ENCODE data around the gene GAMT.

The GAMT gene

DNA sequence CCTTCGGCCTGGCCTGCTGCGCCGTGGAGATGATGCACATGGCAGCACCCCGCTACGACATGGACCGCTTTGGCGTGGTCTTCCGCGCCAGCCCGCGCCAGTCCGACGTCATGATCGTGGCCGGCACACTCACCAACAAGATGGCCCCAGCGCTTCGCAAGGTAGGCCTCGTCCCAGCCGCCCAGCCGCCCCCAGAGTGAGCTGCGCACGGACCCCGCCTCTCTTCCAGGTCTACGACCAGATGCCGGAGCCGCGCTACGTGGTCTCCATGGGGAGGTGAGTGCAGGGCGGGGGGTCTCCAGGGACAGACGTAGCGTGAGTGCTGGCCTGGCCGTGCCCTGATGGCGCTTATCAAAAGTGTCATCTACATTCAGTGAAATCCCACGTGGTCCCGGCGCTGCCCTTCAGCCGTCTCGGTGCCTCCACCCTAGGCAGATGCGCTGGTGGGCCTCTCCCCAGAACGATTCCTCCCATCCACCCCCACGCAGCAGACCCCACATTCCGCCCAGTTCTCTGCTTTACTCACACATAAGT lies 10.4 kb downstream of the GAMT start:
- Histone ChIP-seq H2BK120ac (ENCODE audit: insufficient read depth, low read length, poor library complexity) (no peak overlapping the region), H3K18ac (ENCODE audit: low read length) (no peak overlapping the region), H3K9ac (ENCODE audit: low read length) (no peak overlapping the region), H3K14ac (ENCODE audit: low read length) (no peak overlapping the region), H3K4ac (ENCODE audit: low read depth, low read length) (no peak overlapping the region), H3K4me3 (ENCODE audit: low read depth, low read length) (no peak overlapping the region), H4K91ac (ENCODE audit: low read depth, low read length) (no peak overlapping the region), H4K8ac (ENCODE audit: low read depth, low read length) (no peak overlapping the region), H3K27ac (ENCODE audit: low read depth, low read length) (no peak overlapping the region), H3K27me3 (ENCODE audit: insufficient read depth, low read length) (no peaks in the 10 kb centered on the region), H2AK5ac (ENCODE audit: low read length) (no peak overlapping the region), H3K9me3 (ENCODE audit: insufficient read depth, low read depth, low read length) (peaks cover 8% of the 10 kb centered on the region), H2AFZ (ENCODE audit: insufficient read depth, low read length, poor library complexity) (no peak overlapping the region), H3K36me3 (ENCODE audit: control insufficient read depth in 1 of 2, insufficient read depth in 2 of 2, low read length in 2 of 2) (peaks cover 33 to 43% of the 10 kb centered on the region in 2 experiments), H4K12ac (ENCODE audit: low read depth, low read length) (no peak overlapping the region), H3K23ac (ENCODE audit: low read length) (no peak overlapping the region), H2BK5ac (ENCODE audit: low read depth, low read length, poor library complexity) (no peak overlapping the region), H3K4me2 (ENCODE audit: low read length) (no peak overlapping the region), H3K79me2 (ENCODE audit: control insufficient read depth, insufficient read depth, low read length, poor library complexity) (no peaks in the 10 kb centered on the region), H3K79me1 (ENCODE audit: low read length) (no peaks in the 10 kb centered on the region), H3K4me1 (ENCODE audit: control insufficient read depth in 1 of 2, insufficient read depth in 2 of 2, low read length in 2 of 2) (no peaks in the 10 kb centered on the region), H2BK12ac (ENCODE audit: low read length) (no peak overlapping the region)
- DNase-seq = no peak
- no CpG with 5 or more reads among the region's 42 CpGs for WGBS (ENCODE audit: extremely low coverage, insufficient coverage, insufficient read length)

DNA sequence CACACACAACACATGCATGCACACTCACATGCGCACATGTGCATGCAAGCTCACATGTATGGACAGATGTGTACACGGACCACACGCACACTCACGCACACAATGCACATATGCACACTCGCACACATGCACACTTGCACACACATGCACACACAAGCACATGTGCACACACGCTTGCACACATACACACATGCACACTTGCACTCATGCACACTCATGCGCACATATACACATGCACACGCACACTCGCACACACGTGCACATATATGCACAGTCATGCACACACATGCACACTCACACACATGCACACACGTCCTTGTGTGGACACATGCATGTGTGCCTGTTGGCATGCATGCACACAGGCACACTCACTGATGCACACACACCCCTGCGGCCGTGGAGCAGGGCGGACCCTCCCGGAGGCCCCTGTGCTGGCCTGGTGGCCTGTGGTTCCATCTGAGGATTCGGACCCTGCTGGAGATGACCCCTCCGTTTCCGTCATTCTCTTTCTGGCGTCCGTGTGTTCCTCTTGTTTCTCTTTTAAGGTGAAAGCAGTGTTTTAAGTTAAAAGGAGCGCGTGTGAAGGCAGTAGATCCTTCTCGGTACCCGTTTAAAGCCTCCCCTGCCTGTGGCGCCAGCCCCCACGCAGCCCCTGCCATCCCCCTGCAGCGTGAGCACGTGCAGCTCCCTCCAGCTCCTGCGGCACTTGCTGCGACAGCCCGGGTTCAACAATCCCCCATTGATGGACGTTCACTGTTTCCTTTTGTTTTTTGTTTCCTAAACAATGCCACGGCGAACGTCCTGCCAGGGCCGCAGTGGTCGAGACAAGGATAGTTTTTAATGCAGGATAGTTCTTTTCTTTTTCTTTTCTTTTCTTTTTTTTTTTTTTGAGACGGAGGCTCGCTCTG lies 12.1 kb downstream of the GAMT start:
- Histone ChIP-seq H4K8ac (ENCODE audit: low read depth, low read length) (no peak overlapping the region), H3K23ac (ENCODE audit: low read length) (no peak overlapping the region), H3K36me3 (ENCODE audit: control insufficient read depth in 1 of 2, insufficient read depth in 2 of 2, low read length in 2 of 2) (peaks cover 30 to 41% of the 10 kb centered on the region in 2 experiments), H3K4me1 (ENCODE audit: control insufficient read depth in 1 of 2, insufficient read depth in 2 of 2, low read length in 2 of 2) (peaks cover 0 to 2% of the 10 kb centered on the region in 2 experiments), H2BK120ac (ENCODE audit: insufficient read depth, low read length, poor library complexity) (no peak overlapping the region), H3K18ac (ENCODE audit: low read length) (no peak overlapping the region), H4K12ac (ENCODE audit: low read depth, low read length) (no peak overlapping the region), H3K27me3 (ENCODE audit: insufficient read depth, low read length) (no peaks in the 10 kb centered on the region), H3K4me2 (ENCODE audit: low read length) (no peak overlapping the region), H3K9me3 (ENCODE audit: insufficient read depth, low read depth, low read length) (peaks cover 8% of the 10 kb centered on the region), H2AFZ (ENCODE audit: insufficient read depth, low read length, poor library complexity) (no peak overlapping the region), H3K79me2 (ENCODE audit: control insufficient read depth, insufficient read depth, low read length, poor library complexity) (no peaks in the 10 kb centered on the region), H3K27ac (ENCODE audit: low read depth, low read length) (no peak overlapping the region), H3K9ac (ENCODE audit: low read length) (no peak overlapping the region), H4K91ac (ENCODE audit: low read depth, low read length) (no peak overlapping the region), H3K4ac (ENCODE audit: low read depth, low read length) (no peak overlapping the region), H3K79me1 (ENCODE audit: low read length) (no peaks in the 10 kb centered on the region), H2BK12ac (ENCODE audit: low read length) (no peak overlapping the region), H3K14ac (ENCODE audit: low read length) (no peak overlapping the region), H3K4me3 (ENCODE audit: low read depth, low read length) (no peak overlapping the region), H2BK5ac (ENCODE audit: low read depth, low read length, poor library complexity) (no peak overlapping the region), H2AK5ac (ENCODE audit: low read length) (no peak overlapping the region)
- no peak for DNase-seq
- no CpG with 5 or more reads among the region's 39 CpGs for WGBS (ENCODE audit: extremely low coverage, insufficient coverage, insufficient read length)

DNA sequence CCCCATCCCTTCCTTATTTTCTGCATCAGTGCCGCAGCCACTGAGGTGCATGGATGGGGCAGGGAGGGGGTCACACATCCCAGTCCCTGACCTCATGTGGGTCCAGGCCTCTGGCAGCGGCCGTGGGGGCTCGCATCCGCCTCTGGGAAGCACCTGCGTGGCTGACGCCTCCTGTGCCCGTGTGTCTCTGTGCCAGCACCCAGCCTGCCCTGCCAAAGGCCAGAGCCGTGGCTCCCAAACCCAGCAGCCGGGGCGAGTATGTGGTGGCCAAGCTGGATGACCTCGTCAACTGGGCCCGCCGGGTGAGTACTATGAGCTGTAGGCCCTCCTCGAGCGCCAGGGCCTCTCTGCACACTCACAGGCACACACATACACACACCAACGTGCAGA lies 12.7 kb downstream of the GAMT start:
- WGBS (ENCODE audit: extremely low coverage, insufficient coverage, insufficient read length) = no CpG with 5 or more reads among the region's 17 CpGs
- no peak overlapping the region for H2BK120ac ChIP-seq (ENCODE audit: insufficient read depth, low read length, poor library complexity)
- no peak overlapping the region for H3K27ac ChIP-seq (ENCODE audit: low read depth, low read length)
- peak overlapping the region; percentile 42 for H3K4me3 ChIP-seq (ENCODE audit: low read depth, low read length)
- no peak overlapping the region for H4K8ac ChIP-seq (ENCODE audit: low read depth, low read length)
- H3K27me3 ChIP-seq (ENCODE audit: insufficient read depth, low read length) = no peaks in the 10 kb centered on the region
- no peak overlapping the region for H2BK5ac ChIP-seq (ENCODE audit: low read depth, low read length, poor library complexity)
- H3K9me3 ChIP-seq (ENCODE audit: insufficient read depth, low read depth, low read length) = peaks cover 8% of the 10 kb centered on the region
- H3K36me3 ChIP-seq (ENCODE audit: control insufficient read depth in 1 of 2, insufficient read depth in 2 of 2, low read length in 2 of 2) = peaks cover 30 to 41% of the 10 kb centered on the region in 2 experiments
- no peak overlapping the region for H3K9ac ChIP-seq (ENCODE audit: low read length)
- H2AK5ac ChIP-seq (ENCODE audit: low read length) = no peak overlapping the region
- H3K23ac ChIP-seq (ENCODE audit: low read length) = no peak overlapping the region
- H3K18ac ChIP-seq (ENCODE audit: low read length) = no peak overlapping the region
- H3K79me1 ChIP-seq (ENCODE audit: low read length) = peaks cover 5% of the 10 kb centered on the region
- no peak overlapping the region for H4K91ac ChIP-seq (ENCODE audit: low read depth, low read length)
- H3K14ac ChIP-seq (ENCODE audit: low read length) = no peak overlapping the region
- H2AFZ ChIP-seq (ENCODE audit: insufficient read depth, low read length, poor library complexity) = no peak overlapping the region
- peaks cover 0 to 2% of the 10 kb centered on the region in 2 experiments for H3K4me1 ChIP-seq (ENCODE audit: control insufficient read depth in 1 of 2, insufficient read depth in 2 of 2, low read length in 2 of 2)
- no peak overlapping the region for H3K4me2 ChIP-seq (ENCODE audit: low read length)
- H3K4ac ChIP-seq (ENCODE audit: low read depth, low read length) = no peak overlapping the region
- H3K79me2 ChIP-seq (ENCODE audit: control insufficient read depth, insufficient read depth, low read length, poor library complexity) = peaks cover 5% of the 10 kb centered on the region
- no peak for DNase-seq
- no peak overlapping the region for H2BK12ac ChIP-seq (ENCODE audit: low read length)
- H4K12ac ChIP-seq (ENCODE audit: low read depth, low read length) = no peak overlapping the region

DNA sequence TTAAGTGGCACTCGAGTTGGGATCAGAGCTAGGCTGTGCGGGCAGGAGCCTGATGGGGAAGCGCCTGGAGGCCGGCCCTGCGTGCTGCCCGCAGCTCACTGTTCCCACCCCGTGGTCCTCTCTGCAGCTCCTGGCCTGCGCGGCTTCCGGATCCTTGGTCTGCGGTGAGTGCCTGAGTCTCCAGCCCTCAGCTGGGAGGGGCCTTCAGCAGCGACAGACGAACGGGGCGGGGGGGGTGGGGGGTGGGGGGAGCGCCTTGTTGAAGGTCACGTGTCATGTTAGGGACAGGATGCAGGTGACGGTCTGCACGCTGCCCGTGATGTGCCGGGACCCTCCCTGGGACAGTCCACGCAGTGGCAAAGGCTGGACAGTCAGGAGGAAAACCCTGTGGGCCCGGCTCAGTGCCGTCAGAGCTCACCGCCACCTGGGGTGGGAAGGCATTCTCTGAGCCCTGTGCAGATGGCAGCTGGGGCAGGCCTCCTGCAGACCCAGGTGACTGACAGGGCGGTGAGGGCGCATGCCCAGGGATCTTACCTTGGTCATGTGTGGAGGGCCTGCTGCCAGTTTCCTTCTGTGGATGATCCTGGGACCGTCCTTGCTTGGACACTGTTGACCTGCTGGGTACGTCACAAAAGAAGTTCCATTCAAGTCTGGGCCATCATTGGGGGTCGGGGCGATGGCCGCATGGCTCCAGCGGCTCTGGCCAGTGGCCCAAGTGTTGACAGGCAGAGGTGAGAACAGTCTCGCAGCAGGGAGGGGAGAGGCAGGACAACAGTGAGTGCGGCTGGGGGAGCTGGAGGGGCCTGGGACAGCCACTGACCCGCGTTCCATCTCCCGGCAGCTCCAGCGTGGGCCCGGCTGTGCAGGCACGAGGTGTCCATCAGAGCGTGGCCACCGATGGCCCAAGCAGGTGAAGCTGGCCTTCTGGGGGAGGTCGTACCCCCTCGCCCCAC lies 13.4 kb downstream of the GAMT start:
- Histone ChIP-seq H3K4ac (ENCODE audit: low read depth, low read length) (no peak overlapping the region), H3K18ac (ENCODE audit: low read length) (no peak overlapping the region), H4K91ac (ENCODE audit: low read depth, low read length) (no peak overlapping the region), H2BK120ac (ENCODE audit: insufficient read depth, low read length, poor library complexity) (no peak overlapping the region), H3K9ac (ENCODE audit: low read length) (no peak overlapping the region), H4K8ac (ENCODE audit: low read depth, low read length) (no peak overlapping the region), H2AK5ac (ENCODE audit: low read length) (no peak overlapping the region), H3K23ac (ENCODE audit: low read length) (no peak overlapping the region), H3K27ac (ENCODE audit: low read depth, low read length) (no peak overlapping the region), H4K12ac (ENCODE audit: low read depth, low read length) (no peak overlapping the region), H3K36me3 (ENCODE audit: control insufficient read depth in 1 of 2, insufficient read depth in 2 of 2, low read length in 2 of 2) (peaks cover 27 to 36% of the 10 kb centered on the region in 2 experiments), H3K27me3 (ENCODE audit: insufficient read depth, low read length) (no peaks in the 10 kb centered on the region), H2BK12ac (ENCODE audit: low read length) (no peak overlapping the region), H3K9me3 (ENCODE audit: insufficient read depth, low read depth, low read length) (peaks cover 8% of the 10 kb centered on the region), H3K4me1 (ENCODE audit: control insufficient read depth in 1 of 2, insufficient read depth in 2 of 2, low read length in 2 of 2) (peaks cover 0 to 2% of the 10 kb centered on the region in 2 experiments), H3K4me3 (ENCODE audit: low read depth, low read length) (peak overlapping the region; percentile 42), H3K79me2 (ENCODE audit: control insufficient read depth, insufficient read depth, low read length, poor library complexity) (peaks cover 7% of the 10 kb centered on the region), H3K4me2 (ENCODE audit: low read length) (no peak overlapping the region), H2BK5ac (ENCODE audit: low read depth, low read length, poor library complexity) (no peak overlapping the region), H3K79me1 (ENCODE audit: low read length) (peaks cover 7% of the 10 kb centered on the region), H3K14ac (ENCODE audit: low read length) (no peak overlapping the region), H2AFZ (ENCODE audit: insufficient read depth, low read length, poor library complexity) (no peak overlapping the region)
- WGBS (ENCODE audit: extremely low coverage, insufficient coverage, insufficient read length) = no CpG with 5 or more reads among the region's 45 CpGs
- DNase-seq = no peak

Measured in trophoblast cell (in vitro differentiated cells and primary cell).